HG03097 (cell line): ENCODE measurements around the gene UTS2B.

Experiments used
- ATAC-seq: cut with Tn5 transposase; IDR thresholded peaks from one replicate; pipeline ENCODE4 v1.9.1; 2021; ENCODE audit not compliant: unreplicated experiment, low FRiP score

The UTS2B gene

GRCh38 chr3:191246034-191246433 lies 84.3 kb downstream of the UTS2B start:
- peak; percentile 70 for ATAC-seq

GRCh38 chr3:191244242-191244867 lies 86.0 kb downstream of the UTS2B start:
- ATAC-seq: no peak

GRCh38 chr3:191240486-191240885 lies 89.8 kb downstream of the UTS2B start:
- ATAC-seq: no peak

DNA sequence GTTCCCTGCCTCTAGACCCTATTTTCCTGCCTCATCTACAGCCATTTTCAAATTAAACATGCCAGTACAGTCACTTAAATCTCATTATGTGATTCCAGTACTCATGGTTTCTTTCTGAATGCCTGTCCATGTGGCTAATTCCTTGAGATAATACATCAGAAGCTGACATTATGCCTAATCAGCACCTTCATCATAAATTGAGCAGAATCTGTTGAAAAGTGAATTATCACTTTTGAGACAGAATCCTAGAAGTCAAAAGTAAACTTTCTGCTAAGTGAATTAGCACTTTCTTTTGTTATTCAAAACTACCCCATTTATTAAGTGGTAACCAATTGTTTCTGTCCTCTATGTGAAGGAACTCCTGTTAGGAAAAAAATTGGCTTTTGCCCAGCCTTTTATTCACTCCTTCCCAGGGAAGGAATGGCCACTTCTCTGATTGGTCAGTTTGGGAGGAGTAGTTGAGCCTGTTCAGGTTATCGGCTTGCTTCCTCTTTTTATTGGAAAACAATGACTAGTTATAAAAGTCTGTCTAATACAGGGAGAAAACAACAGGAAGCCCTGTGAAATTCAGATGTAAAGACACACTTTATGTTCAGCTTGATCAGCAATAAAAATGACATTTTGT lies 90.8 kb downstream of the UTS2B start:
- ATAC-seq: no peak

DNA sequence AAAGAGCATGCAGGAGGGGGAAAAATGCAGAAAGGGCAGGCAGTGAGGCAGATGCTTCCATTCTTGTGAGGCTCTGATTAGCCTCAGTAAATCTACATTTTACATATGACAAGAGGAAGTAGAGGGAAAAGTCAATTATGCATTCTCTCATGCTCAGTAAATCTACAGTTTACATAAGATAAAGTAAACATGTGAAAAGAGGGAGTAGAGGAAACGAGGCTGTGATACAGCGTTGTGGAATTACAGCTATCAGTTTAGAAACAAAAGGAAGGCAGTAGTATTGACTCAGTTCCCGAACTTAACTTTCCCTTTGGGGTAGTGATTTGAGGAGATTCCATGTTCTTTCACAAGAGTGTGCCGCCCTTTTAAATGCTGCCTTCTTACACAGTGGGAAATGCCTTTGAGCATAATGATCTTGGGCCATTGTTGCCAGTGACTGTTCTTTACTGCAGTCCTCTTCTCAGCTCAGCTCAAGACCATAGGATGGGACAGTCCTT lies 92.0 kb downstream of the UTS2B start:
- ATAC-seq: no peak

- no peak for ATAC-seq
These were observed 93.1 kb downstream of the UTS2B start for GRCh38 chr3:191237047-191237882.

- ATAC-seq: no peak
These were observed 93.7 kb downstream of the UTS2B start for GRCh38 chr3:191236646-191237045.

DNA sequence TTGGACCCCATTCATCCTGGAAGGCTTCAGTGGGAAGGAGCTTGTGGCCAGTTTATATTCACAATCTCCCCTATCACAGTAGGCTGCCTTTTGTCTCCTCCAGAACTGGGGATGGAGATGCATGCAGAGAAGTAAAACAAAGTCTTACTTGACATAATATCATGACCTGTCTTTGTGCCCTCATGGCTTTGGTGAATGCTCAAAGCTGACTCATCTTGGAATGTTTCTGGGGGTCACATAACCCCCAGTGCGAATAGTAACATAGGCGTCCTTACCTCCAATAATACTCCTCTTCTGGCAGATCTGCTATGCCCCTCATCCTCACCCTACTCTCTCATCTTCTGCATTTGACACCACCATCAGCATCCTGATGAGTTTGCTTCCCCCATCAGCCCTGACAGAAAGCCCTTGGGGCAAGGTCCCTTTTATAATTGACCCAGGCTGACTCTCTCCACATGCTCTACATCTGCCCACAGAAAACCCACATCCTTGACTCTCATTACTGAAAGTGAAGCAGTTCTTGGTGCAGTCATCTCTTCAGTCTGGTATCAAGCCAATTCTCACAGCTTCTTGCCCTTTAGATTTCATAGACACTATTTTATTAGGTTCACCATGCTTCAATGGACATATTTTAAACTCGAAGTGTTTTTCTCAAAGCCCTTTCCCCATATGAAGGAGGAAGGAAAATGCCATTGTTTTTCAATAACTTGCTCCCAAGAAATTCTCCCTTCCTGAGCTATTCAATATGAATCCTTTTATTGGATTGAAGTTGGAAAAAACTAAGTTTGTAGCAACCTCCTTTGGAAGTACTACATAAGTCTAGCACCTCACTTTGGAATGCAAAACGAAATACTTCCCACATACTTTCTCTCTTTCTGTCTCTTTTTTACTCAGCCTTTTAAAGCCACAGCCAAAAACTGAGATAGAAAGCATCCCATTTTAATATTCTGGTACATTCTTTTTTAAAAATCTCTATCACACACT lies 94.7 kb downstream of the UTS2B start:
- ATAC-seq: peak; percentile 99

- no peak for ATAC-seq
These were observed 96.1 kb downstream of the UTS2B start for GRCh38 chr3:191234216-191234615.

DNA sequence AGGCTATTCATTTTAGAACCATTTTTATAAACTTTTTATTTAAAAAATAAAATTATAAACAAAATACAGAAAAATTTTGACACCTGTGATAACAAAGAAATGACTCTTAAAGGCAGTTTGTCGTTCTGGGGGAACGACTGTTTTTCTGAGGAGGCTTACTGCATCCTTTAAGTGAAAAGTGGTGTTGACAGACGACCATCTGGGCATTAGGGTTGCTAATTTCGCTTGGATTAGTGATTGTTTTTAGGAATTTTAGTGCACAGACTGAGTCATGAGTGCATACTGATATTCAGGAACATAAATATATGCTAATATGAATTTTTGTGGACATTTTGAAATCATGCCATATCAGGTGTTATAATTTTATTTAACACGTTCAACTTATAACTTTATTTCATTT lies 102.8 kb downstream of the UTS2B start:
- ATAC-seq: no peak

- ATAC-seq: no peak
These were observed 108.7 kb downstream of the UTS2B start for GRCh38 chr3:191221638-191222037.

GRCh38 chr3:191220908-191221307 lies 109.4 kb downstream of the UTS2B start:
- no peak for ATAC-seq

DNA sequence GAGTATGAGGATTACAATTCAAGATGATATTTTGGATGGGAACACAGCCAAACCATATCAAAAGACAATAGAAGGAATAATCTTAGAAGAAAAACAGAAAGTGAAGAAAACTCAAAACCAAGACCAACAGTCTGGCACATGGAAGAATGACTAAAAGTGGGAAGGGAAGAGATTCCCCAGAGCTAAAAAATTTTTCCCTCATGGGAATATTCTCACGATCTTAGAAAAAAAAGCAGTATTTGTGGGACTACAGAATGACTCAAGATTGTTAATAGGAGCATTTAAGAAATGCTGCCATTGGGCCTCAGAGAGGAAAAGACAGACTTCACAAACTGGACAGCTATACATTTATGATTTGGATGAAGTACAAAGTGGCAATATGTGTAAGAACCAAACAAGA lies 113.0 kb downstream of the UTS2B start:
- no peak for ATAC-seq
